ENCODE data around the gene ZBTB44. TPM values are rescaled to one million over a fixed set of nuclear protein-coding genes. Genes with fewer than 3 reads are reported as not detected.

ZBTB44 gene
- total and polyA plus RNA-seq, 2 donors (not counting 1 experiment from before 2014, with no cell fraction given): 22.8 to 36.5 TPM

DNA sequence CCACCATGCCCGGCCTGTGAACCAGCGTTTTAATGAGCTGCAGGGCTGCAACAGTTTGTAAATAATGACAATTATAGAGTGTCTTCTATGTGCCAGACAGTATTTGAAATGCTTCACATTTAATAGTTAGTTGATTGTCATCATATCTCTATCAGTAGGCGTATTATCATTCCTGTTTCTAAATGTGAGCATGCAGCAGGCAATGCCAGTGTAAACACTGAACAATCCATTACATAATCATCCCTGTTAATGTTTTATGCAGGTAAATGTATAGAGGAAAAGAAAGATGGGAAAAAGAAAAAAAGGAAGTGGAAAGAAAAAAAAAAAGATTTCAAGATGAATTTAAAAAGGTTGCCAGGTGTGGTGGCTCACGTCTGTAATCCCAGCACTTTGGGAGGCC, 52.3 kb downstream of the ZBTB44 start:
- H2AFZ ChIP-seq (ENCODE audit: low read length): no peak overlapping the region
- H3K36me3 ChIP-seq (ENCODE audit: control insufficient read depth, insufficient read depth, low read length): no peaks in the 10 kb centered on the region
- TF ChIP-seq, protein P1, sequence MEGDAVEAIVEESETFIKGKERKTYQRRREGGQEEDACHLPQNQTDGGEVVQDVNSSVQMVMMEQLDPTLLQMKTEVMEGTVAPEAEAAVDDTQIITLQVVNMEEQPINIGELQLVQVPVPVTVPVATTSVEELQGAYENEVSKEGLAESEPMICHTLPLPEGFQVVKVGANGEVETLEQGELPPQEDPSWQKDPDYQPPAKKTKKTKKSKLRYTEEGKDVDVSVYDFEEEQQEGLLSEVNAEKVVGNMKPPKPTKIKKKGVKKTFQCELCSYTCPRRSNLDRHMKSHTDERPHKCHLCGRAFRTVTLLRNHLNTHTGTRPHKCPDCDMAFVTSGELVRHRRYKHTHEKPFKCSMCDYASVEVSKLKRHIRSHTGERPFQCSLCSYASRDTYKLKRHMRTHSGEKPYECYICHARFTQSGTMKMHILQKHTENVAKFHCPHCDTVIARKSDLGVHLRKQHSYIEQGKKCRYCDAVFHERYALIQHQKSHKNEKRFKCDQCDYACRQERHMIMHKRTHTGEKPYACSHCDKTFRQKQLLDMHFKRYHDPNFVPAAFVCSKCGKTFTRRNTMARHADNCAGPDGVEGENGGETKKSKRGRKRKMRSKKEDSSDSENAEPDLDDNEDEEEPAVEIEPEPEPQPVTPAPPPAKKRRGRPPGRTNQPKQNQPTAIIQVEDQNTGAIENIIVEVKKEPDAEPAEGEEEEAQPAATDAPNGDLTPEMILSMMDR (conservative IDR thresholded peaks at IDR 0.05 in 1 of 2, IDR thresholded peaks at IDR 0.05 in 1 of 2; ENCODE audit: low read depth in 1 of 2, low read length in 2 of 2): no peak
- TF ChIP-seq EZH2 (IDR thresholded peaks at IDR 0.05; ENCODE audit: low read length, missing control alignments): no peak
- no peak for DNase-seq (ENCODE audit: low read depth in 2 of 2)
- H3K4me2 ChIP-seq (ENCODE audit: extremely low read depth, insufficient read depth, low read length): no peak overlapping the region
- H3K9ac ChIP-seq (ENCODE audit: insufficient read depth, low read length): no peak overlapping the region
- H3K79me2 ChIP-seq (ENCODE audit: control insufficient read depth, insufficient read depth, low read length): no peaks in the 10 kb centered on the region
- no peaks in the 10 kb centered on the region for H3K4me1 ChIP-seq (ENCODE audit: control insufficient read depth, extremely low read depth, insufficient read depth, low read length)
- no peaks in the 10 kb centered on the region for H4K20me1 ChIP-seq (ENCODE audit: control insufficient read depth, extremely low read depth, insufficient read depth, low read length)
- no peaks in the 10 kb centered on the region for H3K9me3 ChIP-seq (ENCODE audit: control insufficient read depth, insufficient read depth, low read depth, low read length)
- no peak overlapping the region for H3K4me3 ChIP-seq (replicated peaks in 1 of 4; ENCODE audit: control extremely low read depth in 1 of 4, insufficient read depth in 1 of 4, low read depth in 3 of 4, low read length in 4 of 4)
- no peak overlapping the region for H3K27ac ChIP-seq (ENCODE audit: insufficient read depth, low read length)
- no peaks in the 10 kb centered on the region for H3K27me3 ChIP-seq (ENCODE audit: control insufficient read depth, insufficient read depth, low read length)

DNA sequence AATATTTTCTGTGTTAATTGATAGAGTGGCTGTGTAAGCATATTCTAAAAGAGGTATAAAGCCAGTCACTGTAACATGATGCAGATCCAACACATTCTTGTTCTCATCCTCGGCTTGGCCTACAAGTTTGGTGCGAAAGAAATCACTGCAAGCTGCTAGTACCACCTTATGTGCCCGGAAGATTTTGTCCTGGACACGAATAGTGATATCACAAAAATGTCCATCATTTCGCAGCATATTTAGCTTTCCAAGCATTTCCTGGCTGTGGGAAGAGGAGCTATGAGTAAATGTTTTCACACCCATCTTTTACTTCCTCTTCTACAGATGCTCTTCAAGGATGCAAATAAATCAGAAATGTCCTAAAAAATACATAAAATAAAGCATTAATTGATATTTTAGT, 53.1 kb downstream of the ZBTB44 start:
- Histone ChIP-seq H3K79me2 (ENCODE audit: control insufficient read depth, insufficient read depth, low read length) (no peaks in the 10 kb centered on the region), H4K20me1 (ENCODE audit: control insufficient read depth, extremely low read depth, insufficient read depth, low read length) (no peaks in the 10 kb centered on the region), H3K36me3 (ENCODE audit: control insufficient read depth, insufficient read depth, low read length) (no peaks in the 10 kb centered on the region), H3K27ac (ENCODE audit: insufficient read depth, low read length) (no peak overlapping the region), H2AFZ (ENCODE audit: low read length) (no peak overlapping the region), H3K4me3 (replicated peaks in 1 of 4; ENCODE audit: control extremely low read depth in 1 of 4, insufficient read depth in 1 of 4, low read depth in 3 of 4, low read length in 4 of 4) (no peak overlapping the region), H3K9me3 (ENCODE audit: control insufficient read depth, insufficient read depth, low read depth, low read length) (no peaks in the 10 kb centered on the region), H3K9ac (ENCODE audit: insufficient read depth, low read length) (no peak overlapping the region), H3K4me2 (ENCODE audit: extremely low read depth, insufficient read depth, low read length) (no peak overlapping the region), H3K4me1 (ENCODE audit: control insufficient read depth, extremely low read depth, insufficient read depth, low read length) (no peaks in the 10 kb centered on the region), H3K27me3 (ENCODE audit: control insufficient read depth, insufficient read depth, low read length) (no peaks in the 10 kb centered on the region)
- TF ChIP-seq, protein P1 (conservative IDR thresholded peaks at IDR 0.05 in 1 of 2, IDR thresholded peaks at IDR 0.05 in 1 of 2; ENCODE audit: low read depth in 1 of 2, low read length in 2 of 2): no peak
- no peak for TF ChIP-seq EZH2 (IDR thresholded peaks at IDR 0.05; ENCODE audit: low read length, missing control alignments)
- no peak for DNase-seq (ENCODE audit: low read depth in 2 of 2)

- H3K9me3 ChIP-seq (ENCODE audit: control insufficient read depth, insufficient read depth, low read depth, low read length): no peaks in the 10 kb centered on the region
- no peaks in the 10 kb centered on the region for H3K79me2 ChIP-seq (ENCODE audit: control insufficient read depth, insufficient read depth, low read length)
- DNase-seq (ENCODE audit: low read depth in 2 of 2): no peak
- no peaks in the 10 kb centered on the region for H3K27me3 ChIP-seq (ENCODE audit: control insufficient read depth, insufficient read depth, low read length)
- H3K27ac ChIP-seq (ENCODE audit: insufficient read depth, low read length): no peak overlapping the region
- no peak overlapping the region for H3K4me2 ChIP-seq (ENCODE audit: extremely low read depth, insufficient read depth, low read length)
- no peaks in the 10 kb centered on the region for H3K36me3 ChIP-seq (ENCODE audit: control insufficient read depth, insufficient read depth, low read length)
- no peaks in the 10 kb centered on the region for H3K4me1 ChIP-seq (ENCODE audit: control insufficient read depth, extremely low read depth, insufficient read depth, low read length)
- H2AFZ ChIP-seq (ENCODE audit: low read length): no peak overlapping the region
- H4K20me1 ChIP-seq (ENCODE audit: control insufficient read depth, extremely low read depth, insufficient read depth, low read length): no peaks in the 10 kb centered on the region
- TF ChIP-seq, protein P1 (conservative IDR thresholded peaks at IDR 0.05 in 1 of 2, IDR thresholded peaks at IDR 0.05 in 1 of 2; ENCODE audit: low read depth in 1 of 2, low read length in 2 of 2): no peak
- no peak for TF ChIP-seq EZH2 (IDR thresholded peaks at IDR 0.05; ENCODE audit: low read length, missing control alignments)
- H3K4me3 ChIP-seq (replicated peaks in 1 of 4; ENCODE audit: control extremely low read depth in 1 of 4, insufficient read depth in 1 of 4, low read depth in 3 of 4, low read length in 4 of 4): no peak overlapping the region
- H3K9ac ChIP-seq (ENCODE audit: insufficient read depth, low read length): no peak overlapping the region
Measured at GRCh38 chr11:130260742-130261141, 54.0 kb downstream of the ZBTB44 start.

Data from fibroblast of lung (primary cell).